Prostate gland (tissue), 2 donors: ENCODE results near the gene RBM47.

Source experiments
- POLR2A ChIP-seq: fragments of 450-650 bp; IDR thresholded peaks from one replicate; pipeline ENCODE4 v1.6.1; 2016; ENCODE audit warnings: antibody characterized with exemption, mild to moderate bottlenecking
- TF ChIP-seq, protein P1 (sequence below), 4 experiments: fragments of 200-600 bp in 2 of 4; fragments of 450-650 bp in 2 of 4; sonication (generic) in 2 of 4; IDR thresholded peaks; 1 replicate in 3 of 4; 2 replicates in 1 of 4; pipeline ENCODE4 v1.5.1; 2016 to 2019; ENCODE audit warnings: antibody characterized with exemption in 4 of 4, mild to moderate bottlenecking in 2 of 4, moderate library complexity in 2 of 4

DNA sequence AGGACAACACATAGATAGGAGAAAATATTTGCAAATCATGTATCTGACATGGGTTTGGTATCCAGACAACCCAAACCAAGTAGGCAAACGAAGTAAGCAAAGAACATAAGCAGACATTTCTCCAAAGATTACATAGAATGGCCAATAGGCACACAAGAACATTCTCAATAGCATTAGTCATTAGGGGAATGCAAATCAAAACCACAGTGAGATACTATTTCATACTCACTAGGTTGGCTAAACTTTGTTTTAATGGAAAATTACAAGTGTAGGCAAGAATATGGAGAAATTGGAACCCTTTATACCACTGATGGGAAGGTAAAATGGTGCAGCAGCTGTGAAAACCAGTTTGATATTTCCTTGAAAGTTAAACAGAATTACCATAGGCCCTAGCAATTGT lies 219.8 kb downstream of the RBM47 start:
- TF ChIP-seq, protein P1, sequence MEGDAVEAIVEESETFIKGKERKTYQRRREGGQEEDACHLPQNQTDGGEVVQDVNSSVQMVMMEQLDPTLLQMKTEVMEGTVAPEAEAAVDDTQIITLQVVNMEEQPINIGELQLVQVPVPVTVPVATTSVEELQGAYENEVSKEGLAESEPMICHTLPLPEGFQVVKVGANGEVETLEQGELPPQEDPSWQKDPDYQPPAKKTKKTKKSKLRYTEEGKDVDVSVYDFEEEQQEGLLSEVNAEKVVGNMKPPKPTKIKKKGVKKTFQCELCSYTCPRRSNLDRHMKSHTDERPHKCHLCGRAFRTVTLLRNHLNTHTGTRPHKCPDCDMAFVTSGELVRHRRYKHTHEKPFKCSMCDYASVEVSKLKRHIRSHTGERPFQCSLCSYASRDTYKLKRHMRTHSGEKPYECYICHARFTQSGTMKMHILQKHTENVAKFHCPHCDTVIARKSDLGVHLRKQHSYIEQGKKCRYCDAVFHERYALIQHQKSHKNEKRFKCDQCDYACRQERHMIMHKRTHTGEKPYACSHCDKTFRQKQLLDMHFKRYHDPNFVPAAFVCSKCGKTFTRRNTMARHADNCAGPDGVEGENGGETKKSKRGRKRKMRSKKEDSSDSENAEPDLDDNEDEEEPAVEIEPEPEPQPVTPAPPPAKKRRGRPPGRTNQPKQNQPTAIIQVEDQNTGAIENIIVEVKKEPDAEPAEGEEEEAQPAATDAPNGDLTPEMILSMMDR (IDR thresholded peaks at IDR 0.05), result no peak
- TF ChIP-seq POLR2A, result no peak
